ENCODE data around the gene FAM13C.

Gene FAM13C

DNA sequence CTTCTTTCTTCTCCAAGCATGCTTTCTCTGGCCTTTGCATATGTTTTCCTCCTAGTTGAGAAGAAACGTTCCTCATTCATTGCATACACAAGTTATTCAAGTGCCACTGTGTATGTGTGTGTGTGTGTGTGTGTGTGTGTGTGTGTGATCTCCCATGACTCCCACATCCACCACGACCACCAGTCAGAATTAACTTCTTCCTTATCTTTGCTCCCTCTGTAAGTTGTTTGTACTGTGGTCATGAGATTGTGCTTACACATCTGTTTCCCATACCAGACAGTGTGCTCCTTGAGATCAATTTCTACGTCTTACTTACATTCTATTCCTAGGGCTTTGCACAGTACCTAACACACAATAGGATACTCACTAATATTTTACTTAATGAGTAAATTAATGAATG lies 22.4 kb upstream of the FAM13C start:
- TF ChIP-seq EGR1 (IDR thresholded peaks at IDR 0.05) (no peak), TCF12 (IDR thresholded peaks at IDR 0.05; ENCODE audit: low read depth) (no peak), REST (IDR thresholded peaks at IDR 0.05; ENCODE audit: low read depth) (no peak), TEAD4 (IDR thresholded peaks at IDR 0.05) (no peak), USF1 (IDR thresholded peaks at IDR 0.05) (no peak), RAD21 (IDR thresholded peaks at IDR 0.05; ENCODE audit: low read depth) (no peak), FOXM1 (IDR thresholded peaks at IDR 0.05; ENCODE audit: borderline replicate concordance, low read depth) (no peak), TAF1 (IDR thresholded peaks at IDR 0.05; ENCODE audit: low read depth) (no peak), NFIC (IDR thresholded peaks at IDR 0.05) (no peak), EP300 (IDR thresholded peaks at IDR 0.05; ENCODE audit: borderline replicate concordance) (no peak), YY1 (IDR thresholded peaks at IDR 0.05; ENCODE audit: low read depth) (no peak), CEBPB (IDR thresholded peaks at IDR 0.05) (no peak), ZBTB7A (IDR thresholded peaks at IDR 0.05; ENCODE audit: low read depth) (no peak), CREB1 (IDR thresholded peaks at IDR 0.05; ENCODE audit: low read depth) (no peak)
- TF ChIP-seq, protein P1, sequence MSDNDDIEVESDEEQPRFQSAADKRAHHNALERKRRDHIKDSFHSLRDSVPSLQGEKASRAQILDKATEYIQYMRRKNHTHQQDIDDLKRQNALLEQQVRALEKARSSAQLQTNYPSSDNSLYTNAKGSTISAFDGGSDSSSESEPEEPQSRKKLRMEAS (IDR thresholded peaks at IDR 0.05) = no peak

GRCh38 chr10:59383908-59384307 lies 21.6 kb upstream of the FAM13C start:
- no peak for TF ChIP-seq USF1 (IDR thresholded peaks at IDR 0.05)
- TF ChIP-seq REST (IDR thresholded peaks at IDR 0.05; ENCODE audit: low read depth) = no peak
- no peak for TF ChIP-seq YY1 (IDR thresholded peaks at IDR 0.05; ENCODE audit: low read depth)
- TF ChIP-seq TAF1 (IDR thresholded peaks at IDR 0.05; ENCODE audit: low read depth) = no peak
- TF ChIP-seq EGR1 (IDR thresholded peaks at IDR 0.05) = no peak
- no peak for TF ChIP-seq RAD21 (IDR thresholded peaks at IDR 0.05; ENCODE audit: low read depth)
- TF ChIP-seq ZBTB7A (IDR thresholded peaks at IDR 0.05; ENCODE audit: low read depth) = no peak
- no peak for TF ChIP-seq NFIC (IDR thresholded peaks at IDR 0.05)
- no peak for TF ChIP-seq CEBPB (IDR thresholded peaks at IDR 0.05)
- no peak for TF ChIP-seq TEAD4 (IDR thresholded peaks at IDR 0.05)
- TF ChIP-seq FOXM1 (IDR thresholded peaks at IDR 0.05; ENCODE audit: borderline replicate concordance, low read depth) = no peak
- TF ChIP-seq, protein P1 (IDR thresholded peaks at IDR 0.05) = no peak
- TF ChIP-seq TCF12 (IDR thresholded peaks at IDR 0.05; ENCODE audit: low read depth) = no peak

DNA sequence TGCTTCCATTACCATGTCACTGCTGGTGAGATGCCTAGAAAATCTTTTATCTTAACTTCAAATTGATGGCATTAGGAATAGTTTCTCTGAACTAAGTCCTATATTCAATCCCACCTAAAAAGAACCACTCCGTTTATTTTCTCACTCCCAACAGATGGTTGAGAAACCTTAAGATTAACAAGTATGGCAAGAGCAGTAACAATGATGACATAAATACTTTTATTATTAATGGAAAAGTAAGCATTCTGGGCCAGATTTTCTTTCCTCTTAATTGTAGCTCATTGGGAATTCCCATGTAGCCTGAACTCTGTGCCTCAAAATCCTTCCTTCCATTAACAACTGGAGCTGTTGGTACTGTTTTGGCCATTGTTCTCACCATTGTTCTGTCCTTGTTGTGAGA lies 21.1 kb upstream of the FAM13C start:
- TF ChIP-seq ZBTB7A (IDR thresholded peaks at IDR 0.05; ENCODE audit: low read depth) = no peak
- no peak for TF ChIP-seq USF1 (IDR thresholded peaks at IDR 0.05)
- TF ChIP-seq, protein P1 (IDR thresholded peaks at IDR 0.05) = no peak
- no peak for TF ChIP-seq TAF1 (IDR thresholded peaks at IDR 0.05; ENCODE audit: low read depth)
- no peak for TF ChIP-seq FOXM1 (IDR thresholded peaks at IDR 0.05; ENCODE audit: borderline replicate concordance, low read depth)
- TF ChIP-seq YY1 (IDR thresholded peaks at IDR 0.05; ENCODE audit: low read depth) = no peak
- TF ChIP-seq CEBPB (IDR thresholded peaks at IDR 0.05) = no peak
- TF ChIP-seq CREB1 (IDR thresholded peaks at IDR 0.05; ENCODE audit: low read depth) = no peak
- no peak for TF ChIP-seq TEAD4 (IDR thresholded peaks at IDR 0.05)
- no peak for TF ChIP-seq EGR1 (IDR thresholded peaks at IDR 0.05)
- no peak for TF ChIP-seq NFIC (IDR thresholded peaks at IDR 0.05)
- no peak for TF ChIP-seq RAD21 (IDR thresholded peaks at IDR 0.05; ENCODE audit: low read depth)
- no peak for TF ChIP-seq EP300 (IDR thresholded peaks at IDR 0.05; ENCODE audit: borderline replicate concordance)
- TF ChIP-seq REST (IDR thresholded peaks at IDR 0.05; ENCODE audit: low read depth) = no peak
- TF ChIP-seq TCF12 (IDR thresholded peaks at IDR 0.05; ENCODE audit: low read depth) = no peak

Data from Ishikawa (cell line).